Fibroblast of lung (primary cell): ENCODE measurements around the gene SEC16A.

Experiments used
- EZH2 ChIP-seq: IDR thresholded peaks from 2 replicates; pipeline ENCODE4 v1.5.1; 2012; ENCODE audit warnings: low read length, control low read depth, mild to moderate bottlenecking; ENCODE audit errors: missing control alignments
- TF ChIP-seq, protein P1 (sequence below), 2 donors: IDR thresholded peaks in 1 of 2; conservative IDR thresholded peaks in 1 of 2; 1 replicate in 1 of 2; 2 replicates in 1 of 2; pipeline ENCODE4 v1.5.1; 2011 to 2012; ENCODE audit warnings: low read length in 2 of 2, control low read depth in 1 of 2, inconsistent platforms in 1 of 2, low read depth in 1 of 2, mild to moderate bottlenecking in 1 of 2

- TF ChIP-seq, protein P1, sequence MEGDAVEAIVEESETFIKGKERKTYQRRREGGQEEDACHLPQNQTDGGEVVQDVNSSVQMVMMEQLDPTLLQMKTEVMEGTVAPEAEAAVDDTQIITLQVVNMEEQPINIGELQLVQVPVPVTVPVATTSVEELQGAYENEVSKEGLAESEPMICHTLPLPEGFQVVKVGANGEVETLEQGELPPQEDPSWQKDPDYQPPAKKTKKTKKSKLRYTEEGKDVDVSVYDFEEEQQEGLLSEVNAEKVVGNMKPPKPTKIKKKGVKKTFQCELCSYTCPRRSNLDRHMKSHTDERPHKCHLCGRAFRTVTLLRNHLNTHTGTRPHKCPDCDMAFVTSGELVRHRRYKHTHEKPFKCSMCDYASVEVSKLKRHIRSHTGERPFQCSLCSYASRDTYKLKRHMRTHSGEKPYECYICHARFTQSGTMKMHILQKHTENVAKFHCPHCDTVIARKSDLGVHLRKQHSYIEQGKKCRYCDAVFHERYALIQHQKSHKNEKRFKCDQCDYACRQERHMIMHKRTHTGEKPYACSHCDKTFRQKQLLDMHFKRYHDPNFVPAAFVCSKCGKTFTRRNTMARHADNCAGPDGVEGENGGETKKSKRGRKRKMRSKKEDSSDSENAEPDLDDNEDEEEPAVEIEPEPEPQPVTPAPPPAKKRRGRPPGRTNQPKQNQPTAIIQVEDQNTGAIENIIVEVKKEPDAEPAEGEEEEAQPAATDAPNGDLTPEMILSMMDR (conservative IDR thresholded peaks at IDR 0.05 in 1 of 2, IDR thresholded peaks at IDR 0.05 in 1 of 2; ENCODE audit: low read depth in 1 of 2, low read length in 2 of 2): no peak
- no peak for TF ChIP-seq EZH2
Observed at GRCh38 chr9:136453326-136453725, 29.5 kb downstream of the SEC16A start.
